ENCODE measurements around the gene ATP1B4. TPM values are rescaled to one million over a fixed set of nuclear protein-coding genes. Genes with fewer than 3 reads are reported as not detected.

The ATP1B4 gene
- total and polyA plus RNA-seq, 10 of the 15 experiments (the other 5 are each of a cell fraction or from before 2014, with no cell fraction given) = not detected

DNA sequence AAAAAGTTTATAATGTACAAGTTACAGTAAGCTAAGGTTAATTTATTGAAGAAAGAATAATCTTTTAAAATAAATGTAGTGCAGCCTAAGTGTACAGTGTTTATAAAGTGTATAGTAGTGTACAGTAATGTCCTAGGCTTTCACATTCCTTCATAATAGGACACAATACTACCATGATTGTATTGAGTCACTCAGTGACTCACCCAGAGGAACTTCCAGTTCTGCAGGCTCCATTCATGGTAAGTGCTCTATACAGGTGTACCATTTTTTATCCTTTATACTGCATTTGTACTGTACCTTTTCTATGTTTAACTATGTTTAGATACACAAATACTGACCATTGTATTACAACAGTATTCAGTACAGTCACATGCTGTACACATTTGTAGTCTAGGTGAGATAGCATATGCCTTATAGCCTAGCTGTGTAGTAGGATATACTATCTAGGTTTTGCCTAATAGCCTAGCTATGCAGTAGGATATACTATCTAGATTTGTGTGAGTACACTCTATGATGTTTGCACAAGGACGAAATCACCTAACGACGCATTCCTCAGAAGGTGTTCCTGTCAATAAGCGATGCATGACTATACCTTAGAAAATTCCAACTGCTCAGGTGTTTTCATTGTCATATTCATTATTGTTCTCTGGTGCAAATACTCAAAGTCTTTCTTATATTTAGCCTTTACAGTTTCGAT, 45.2 kb upstream of the ATP1B4 start (continued):
- TF ChIP-seq, protein P1, sequence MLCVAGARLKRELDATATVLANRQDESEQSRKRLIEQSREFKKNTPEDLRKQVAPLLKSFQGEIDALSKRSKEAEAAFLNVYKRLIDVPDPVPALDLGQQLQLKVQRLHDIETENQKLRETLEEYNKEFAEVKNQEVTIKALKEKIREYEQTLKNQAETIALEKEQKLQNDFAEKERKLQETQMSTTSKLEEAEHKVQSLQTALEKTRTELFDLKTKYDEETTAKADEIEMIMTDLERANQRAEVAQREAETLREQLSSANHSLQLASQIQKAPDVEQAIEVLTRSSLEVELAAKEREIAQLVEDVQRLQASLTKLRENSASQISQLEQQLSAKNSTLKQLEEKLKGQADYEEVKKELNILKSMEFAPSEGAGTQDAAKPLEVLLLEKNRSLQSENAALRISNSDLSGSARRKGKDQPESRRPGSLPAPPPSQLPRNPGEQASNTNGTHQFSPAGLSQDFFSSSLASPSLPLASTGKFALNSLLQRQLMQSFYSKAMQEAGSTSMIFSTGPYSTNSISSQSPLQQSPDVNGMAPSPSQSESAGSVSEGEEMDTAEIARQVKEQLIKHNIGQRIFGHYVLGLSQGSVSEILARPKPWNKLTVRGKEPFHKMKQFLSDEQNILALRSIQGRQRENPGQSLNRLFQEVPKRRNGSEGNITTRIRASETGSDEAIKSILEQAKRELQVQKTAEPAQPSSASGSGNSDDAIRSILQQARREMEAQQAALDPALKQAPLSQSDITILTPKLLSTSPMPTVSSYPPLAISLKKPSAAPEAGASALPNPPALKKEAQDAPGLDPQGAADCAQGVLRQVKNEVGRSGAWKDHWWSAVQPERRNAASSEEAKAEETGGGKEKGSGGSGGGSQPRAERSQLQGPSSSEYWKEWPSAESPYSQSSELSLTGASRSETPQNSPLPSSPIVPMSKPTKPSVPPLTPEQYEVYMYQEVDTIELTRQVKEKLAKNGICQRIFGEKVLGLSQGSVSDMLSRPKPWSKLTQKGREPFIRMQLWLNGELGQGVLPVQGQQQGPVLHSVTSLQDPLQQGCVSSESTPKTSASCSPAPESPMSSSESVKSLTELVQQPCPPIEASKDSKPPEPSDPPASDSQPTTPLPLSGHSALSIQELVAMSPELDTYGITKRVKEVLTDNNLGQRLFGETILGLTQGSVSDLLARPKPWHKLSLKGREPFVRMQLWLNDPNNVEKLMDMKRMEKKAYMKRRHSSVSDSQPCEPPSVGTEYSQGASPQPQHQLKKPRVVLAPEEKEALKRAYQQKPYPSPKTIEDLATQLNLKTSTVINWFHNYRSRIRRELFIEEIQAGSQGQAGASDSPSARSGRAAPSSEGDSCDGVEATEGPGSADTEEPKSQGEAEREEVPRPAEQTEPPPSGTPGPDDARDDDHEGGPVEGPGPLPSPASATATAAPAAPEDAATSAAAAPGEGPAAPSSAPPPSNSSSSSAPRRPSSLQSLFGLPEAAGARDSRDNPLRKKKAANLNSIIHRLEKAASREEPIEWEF (IDR thresholded peaks at IDR 0.05; ENCODE audit: insufficient replicate concordance, low read depth, low read length) = no peak
- TF ChIP-seq SREBF2 (IDR thresholded peaks at IDR 0.05; ENCODE audit: low read length) (no peak), CBX3 (IDR thresholded peaks at IDR 0.05; ENCODE audit: borderline replicate concordance, low read depth) (no peak), ZNF384 (IDR thresholded peaks at IDR 0.05; ENCODE audit: borderline replicate concordance, low read depth, low read length) (no peak)

DNA sequence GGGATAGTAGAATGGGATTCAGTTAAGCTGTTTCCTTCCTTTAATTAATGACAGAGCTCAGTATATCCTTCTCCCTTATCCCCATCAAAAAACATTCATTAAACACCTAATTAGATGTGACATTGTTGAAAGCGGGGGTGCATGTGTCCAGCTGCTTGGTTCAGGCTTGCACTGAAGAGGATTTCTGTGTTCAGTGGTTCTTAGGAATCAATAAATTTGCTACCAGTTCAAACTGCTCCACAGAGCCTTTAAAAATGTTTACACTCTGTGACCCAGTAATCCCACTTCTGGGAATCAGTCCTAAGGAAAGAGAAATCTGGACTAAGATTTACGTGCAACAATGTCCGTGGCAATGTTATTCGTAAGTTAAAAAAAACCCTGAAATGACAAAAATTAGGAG, 43.5 kb upstream of the ATP1B4 start:
- DNase-seq (ENCODE audit: low read depth, low spot score) (no peak), FAIRE-seq (no peak), ATAC-seq (no peak)
- no peak overlapping the region for H2AFZ ChIP-seq (ENCODE audit: control insufficient read depth, low read depth, low read length)
- H3K79me2 ChIP-seq (ENCODE audit: control insufficient read depth, insufficient read depth, low read length) = no peaks in the 10 kb centered on the region
- no peaks in the 10 kb centered on the region for H4K20me1 ChIP-seq (ENCODE audit: control insufficient read depth, insufficient read depth)
- in situ Hi-C loops (cut with MboI) = no loop called here
- intact Hi-C loops (cut with micrococcal nuclease; ENCODE audit: unreplicated experiment) = loop anchor here (5.0 kb wide), 1 partner anchor 139 kb away; no protein-coding TSS in a partner anchor
- no peak overlapping the region for H3K9ac ChIP-seq (ENCODE audit: control insufficient read depth, insufficient read depth, low read length)
- WGBS (ENCODE audit: insufficient coverage, insufficient replicate concordance, low lambda C conversion rate, missing lambda C conversion rate) = 50% methylated on average over 4 of the region's 4 CpGs
- H3K4me2 ChIP-seq (ENCODE audit: control insufficient read depth, insufficient read depth) = no peak overlapping the region
- H3K9me3 ChIP-seq (replicated peaks; ENCODE audit: control insufficient read depth, insufficient read depth, low read length) = no peaks in the 10 kb centered on the region
- no TSS peak for BruUV-seq (replicated peaks)
- H3K4me3 ChIP-seq = no peak overlapping the region
- no peaks in the 10 kb centered on the region for H3K27me3 ChIP-seq (replicated peaks in 1 of 2; ENCODE audit: control insufficient read depth in 2 of 2, insufficient read depth in 2 of 2, low read length in 1 of 2)
- ChIA-PET POLR2A (interaction anchor here (0.7 kb wide), 1 partner anchor 9 kb away, joined by 3 read pairs; no protein-coding TSS in a partner anchor), CTCF (interaction anchor here (0.9 to 2.2 kb wide), 9 partner anchors 9 to 156 kb away, joined by 3 to 7 read pairs (median 5); partner anchors contain the start of gene ZBTB33), SMC1A (ENCODE audit: uncharacterized antibody, unreplicated experiment) (interaction anchor here (0.8 to 2.0 kb wide), 3 partner anchors 30 to 158 kb away, joined by 3 to 5 read pairs (median 4); no protein-coding TSS in a partner anchor), RAD21 (ENCODE audit: unreplicated experiment) (interaction anchor here (1.1 to 1.4 kb wide), 2 partner anchors 10 to 159 kb away, joined by 3 to 4 read pairs; no protein-coding TSS in a partner anchor)
- no peaks in the 10 kb centered on the region for H3K4me1 ChIP-seq (ENCODE audit: control insufficient read depth, insufficient read depth, low read length)
- H3K36me3 ChIP-seq (ENCODE audit: control insufficient read depth in 2 of 2, insufficient read depth in 2 of 2, low read length in 1 of 2) = no peaks in the 10 kb centered on the region
- no peak overlapping the region for H3K27ac ChIP-seq (ENCODE audit: control insufficient read depth, insufficient read depth)
- TF ChIP-seq YBX1 (IDR thresholded peaks at IDR 0.05) = no peak
- TF ChIP-seq, protein P2, sequence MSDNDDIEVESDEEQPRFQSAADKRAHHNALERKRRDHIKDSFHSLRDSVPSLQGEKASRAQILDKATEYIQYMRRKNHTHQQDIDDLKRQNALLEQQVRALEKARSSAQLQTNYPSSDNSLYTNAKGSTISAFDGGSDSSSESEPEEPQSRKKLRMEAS (IDR thresholded peaks at IDR 0.05; ENCODE audit: low read depth, low read length) = no peak
- TF ChIP-seq HDAC6 (IDR thresholded peaks at IDR 0.05; ENCODE audit: unreplicated experiment) = no peak
- TF ChIP-seq, protein P3, sequence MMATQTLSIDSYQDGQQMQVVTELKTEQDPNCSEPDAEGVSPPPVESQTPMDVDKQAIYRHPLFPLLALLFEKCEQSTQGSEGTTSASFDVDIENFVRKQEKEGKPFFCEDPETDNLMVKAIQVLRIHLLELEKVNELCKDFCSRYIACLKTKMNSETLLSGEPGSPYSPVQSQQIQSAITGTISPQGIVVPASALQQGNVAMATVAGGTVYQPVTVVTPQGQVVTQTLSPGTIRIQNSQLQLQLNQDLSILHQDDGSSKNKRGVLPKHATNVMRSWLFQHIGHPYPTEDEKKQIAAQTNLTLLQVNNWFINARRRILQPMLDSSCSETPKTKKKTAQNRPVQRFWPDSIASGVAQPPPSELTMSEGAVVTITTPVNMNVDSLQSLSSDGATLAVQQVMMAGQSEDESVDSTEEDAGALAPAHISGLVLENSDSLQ (IDR thresholded peaks at IDR 0.05) = no peak
- TF ChIP-seq, protein P4, sequence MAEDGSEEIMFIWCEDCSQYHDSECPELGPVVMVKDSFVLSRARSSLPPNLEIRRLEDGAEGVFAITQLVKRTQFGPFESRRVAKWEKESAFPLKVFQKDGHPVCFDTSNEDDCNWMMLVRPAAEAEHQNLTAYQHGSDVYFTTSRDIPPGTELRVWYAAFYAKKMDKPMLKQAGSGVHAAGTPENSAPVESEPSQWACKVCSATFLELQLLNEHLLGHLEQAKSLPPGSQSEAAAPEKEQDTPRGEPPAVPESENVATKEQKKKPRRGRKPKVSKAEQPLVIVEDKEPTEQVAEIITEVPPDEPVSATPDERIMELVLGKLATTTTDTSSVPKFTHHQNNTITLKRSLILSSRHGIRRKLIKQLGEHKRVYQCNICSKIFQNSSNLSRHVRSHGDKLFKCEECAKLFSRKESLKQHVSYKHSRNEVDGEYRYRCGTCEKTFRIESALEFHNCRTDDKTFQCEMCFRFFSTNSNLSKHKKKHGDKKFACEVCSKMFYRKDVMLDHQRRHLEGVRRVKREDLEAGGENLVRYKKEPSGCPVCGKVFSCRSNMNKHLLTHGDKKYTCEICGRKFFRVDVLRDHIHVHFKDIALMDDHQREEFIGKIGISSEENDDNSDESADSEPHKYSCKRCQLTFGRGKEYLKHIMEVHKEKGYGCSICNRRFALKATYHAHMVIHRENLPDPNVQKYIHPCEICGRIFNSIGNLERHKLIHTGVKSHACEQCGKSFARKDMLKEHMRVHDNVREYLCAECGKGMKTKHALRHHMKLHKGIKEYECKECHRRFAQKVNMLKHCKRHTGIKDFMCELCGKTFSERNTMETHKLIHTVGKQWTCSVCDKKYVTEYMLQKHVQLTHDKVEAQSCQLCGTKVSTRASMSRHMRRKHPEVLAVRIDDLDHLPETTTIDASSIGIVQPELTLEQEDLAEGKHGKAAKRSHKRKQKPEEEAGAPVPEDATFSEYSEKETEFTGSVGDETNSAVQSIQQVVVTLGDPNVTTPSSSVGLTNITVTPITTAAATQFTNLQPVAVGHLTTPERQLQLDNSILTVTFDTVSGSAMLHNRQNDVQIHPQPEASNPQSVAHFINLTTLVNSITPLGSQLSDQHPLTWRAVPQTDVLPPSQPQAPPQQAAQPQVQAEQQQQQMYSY (CRISPR knock-in tag; IDR thresholded peaks at IDR 0.05) = no peak
